Glomerular visceral epithelial cell (primary cell): Measurements from ENCODE around the gene SPATA33.
"Not testable (repeated sequence)": the region's sequence is repeated elsewhere in the genome, so short reads cannot be mapped to it uniquely, and the experiment has no call there.

Experiments used
- DNase-seq: peaks from one replicate; pipeline ENCODE4 v3.0.0-alpha.2; 2016; ENCODE audit errors: extremely low spot score

Gene SPATA33

GRCh38 chr16:89693931-89694783 lies 36.5 kb downstream of the SPATA33 start:
- DNase-seq = no peak

DNA sequence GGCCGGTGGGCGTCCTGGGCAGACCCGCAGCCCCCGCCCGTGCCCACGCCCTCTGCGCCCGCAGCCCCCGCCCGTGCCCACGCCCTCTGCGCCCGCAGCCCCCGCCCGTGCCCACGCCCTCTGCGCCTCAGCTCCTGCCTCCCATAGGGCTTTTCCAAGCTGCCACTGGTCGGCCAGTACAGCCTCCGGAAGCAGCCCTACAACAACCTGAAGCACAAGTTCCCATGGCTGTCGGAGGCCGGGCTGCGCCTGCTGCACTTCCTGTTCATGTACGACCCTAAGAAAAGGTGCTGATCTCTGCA lies 37.1 kb downstream of the SPATA33 start:
- not testable (repeated sequence) for DNase-seq

GRCh38 chr16:89695086-89695874 lies 37.6 kb downstream of the SPATA33 start:
- no peak for DNase-seq

- DNase-seq = no peak
These were observed 38.4 kb downstream of the SPATA33 start for GRCh38 chr16:89695875-89696669.

DNA sequence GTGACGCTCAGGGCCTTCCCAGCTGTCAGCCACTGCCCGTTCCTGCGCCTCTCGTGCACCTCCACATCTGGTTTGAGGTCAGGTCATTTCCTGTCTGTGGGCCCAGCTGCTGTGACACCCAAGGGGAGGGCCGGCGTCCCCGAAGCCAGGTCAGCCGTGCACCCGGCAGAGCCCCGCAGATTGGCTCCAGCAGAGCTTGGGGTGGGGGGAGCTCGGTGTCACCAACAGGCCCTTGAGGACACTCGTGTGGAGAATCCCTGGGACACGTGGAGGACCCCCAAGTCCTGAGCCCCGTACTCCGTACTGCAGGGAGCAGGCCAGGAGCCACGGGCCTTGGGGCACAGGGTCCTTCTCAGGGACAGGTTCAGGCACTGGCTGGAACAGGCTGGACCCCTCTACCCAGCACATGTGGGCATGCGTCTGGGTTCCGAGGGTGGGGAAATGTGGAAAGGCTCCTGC lies 39.1 kb downstream of the SPATA33 start:
- no peak for DNase-seq

DNA sequence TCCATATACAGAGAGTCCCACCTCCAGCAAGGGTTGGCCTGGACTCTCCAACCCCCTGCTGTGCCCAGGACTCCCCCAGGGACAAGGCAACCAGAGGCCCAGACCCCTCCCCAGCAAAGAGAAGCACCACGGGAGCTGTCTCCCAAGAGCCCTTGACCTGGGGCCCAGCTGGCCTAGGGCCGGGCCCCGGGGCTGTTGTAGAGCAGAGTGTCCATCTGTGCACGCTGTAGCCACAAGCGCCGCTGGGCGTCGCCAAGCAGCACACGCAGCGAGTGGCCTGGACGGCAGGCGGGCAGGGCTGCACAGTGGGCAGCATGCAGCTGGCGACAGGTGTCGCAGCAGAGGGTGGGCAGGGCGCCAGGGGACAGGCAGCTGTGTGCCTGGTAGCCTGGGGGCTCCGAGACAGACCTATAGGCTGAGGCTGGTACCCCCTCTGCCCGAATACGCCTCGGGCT lies 39.6 kb downstream of the SPATA33 start:
- DNase-seq = no peak

GRCh38 chr16:89697616-89698331 lies 40.1 kb downstream of the SPATA33 start:
- DNase-seq = no peak

DNA sequence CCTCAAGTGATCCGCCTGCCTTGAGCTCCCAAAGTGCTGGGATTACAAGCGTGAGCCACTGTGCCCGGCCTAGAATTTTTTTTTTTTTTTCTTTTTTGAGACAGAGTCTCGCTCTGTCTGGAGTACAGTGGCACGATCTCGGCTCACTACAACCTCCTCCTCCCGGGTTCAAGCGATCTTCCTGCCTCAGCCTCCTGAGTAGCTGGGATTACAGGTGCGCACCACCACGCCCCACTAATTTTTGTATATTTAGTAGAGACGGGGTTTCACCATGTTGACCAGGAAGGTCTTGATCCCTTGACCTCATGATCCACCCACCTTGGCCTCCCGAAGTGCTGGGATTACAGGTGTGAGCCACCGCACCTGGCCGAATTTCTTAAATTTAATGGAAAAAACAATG lies 41.1 kb downstream of the SPATA33 start:
- not testable (repeated sequence) for DNase-seq

DNA sequence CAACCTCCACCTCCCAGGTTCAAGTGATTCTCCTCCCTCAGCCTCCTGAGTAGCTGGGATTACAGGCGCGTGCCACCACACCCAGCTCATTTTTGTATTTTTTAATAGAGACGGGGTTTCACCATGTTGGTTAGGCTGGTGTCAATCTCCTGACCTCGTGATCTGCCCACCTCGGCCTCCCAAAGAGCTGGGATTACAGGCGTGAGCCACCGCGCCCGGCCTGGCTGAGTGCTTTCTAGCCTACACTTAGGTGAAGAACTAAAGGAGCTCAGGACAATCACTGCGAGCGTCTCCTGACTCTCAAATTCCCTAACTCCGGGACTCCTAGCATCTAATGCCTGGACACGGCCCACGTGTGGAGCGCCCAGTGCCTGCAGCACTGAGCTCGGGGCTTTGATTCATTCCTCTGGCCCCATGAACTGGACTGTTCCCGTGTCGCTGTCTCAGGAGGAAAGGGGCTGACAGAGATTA lies 42.0 kb downstream of the SPATA33 start:
- DNase-seq = not testable (repeated sequence)

- peak; percentile 98 for DNase-seq
These were observed 42.5 kb downstream of the SPATA33 start for GRCh38 chr16:89700100-89700648.

DNA sequence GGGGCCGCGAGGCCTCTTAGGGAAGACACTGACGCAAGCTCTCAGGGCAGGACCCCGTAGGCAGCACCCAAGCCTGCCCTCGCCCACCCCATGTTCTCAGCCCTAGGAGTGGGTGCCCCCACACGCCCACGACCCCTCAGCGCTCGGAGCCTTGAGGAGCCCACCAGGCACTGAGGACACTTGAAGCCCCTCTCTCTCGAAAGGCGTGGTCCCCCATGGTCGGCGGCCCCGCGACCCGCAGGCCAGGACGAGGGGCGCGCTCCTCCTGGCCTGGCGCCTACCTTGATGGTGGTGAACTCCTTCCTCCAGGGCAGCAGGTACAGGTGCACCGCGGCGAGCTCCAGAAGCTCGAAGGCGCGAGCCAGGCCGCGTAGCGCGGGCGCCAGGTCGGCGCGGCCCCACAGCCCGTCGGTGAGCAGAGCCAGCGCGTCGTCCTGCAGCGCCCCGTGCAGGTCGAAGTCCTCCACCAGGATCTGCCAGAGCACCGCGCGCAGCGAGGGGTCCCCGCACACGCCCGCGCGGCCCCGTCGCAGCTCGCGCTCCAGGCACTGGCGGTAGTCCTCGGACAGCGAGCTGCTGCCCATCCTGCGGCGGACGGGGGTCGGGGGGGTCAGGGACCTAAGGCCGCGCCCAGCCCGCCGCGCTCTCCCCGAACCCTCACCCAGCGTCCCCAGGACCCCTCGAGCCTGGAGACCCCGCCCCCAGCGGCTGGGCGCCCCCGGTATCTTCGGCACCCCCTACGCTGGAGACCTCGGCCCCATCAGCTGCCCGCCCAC lies 43.2 kb downstream of the SPATA33 start:
- peak; percentile 50 for DNase-seq

GRCh38 chr16:89701425-89702406 lies 44.1 kb downstream of the SPATA33 start, which contains the start of gene SPATA2L:
TSS of gene SPATA2L (minus strand) at chr16:89701705. CDS start at chr16:89701232, 473 bp downstream.
- peak; percentile 94 for DNase-seq

- no peak for DNase-seq
These were observed 46.6 kb downstream of the SPATA33 start for GRCh38 chr16:89704281-89704680.

DNA sequence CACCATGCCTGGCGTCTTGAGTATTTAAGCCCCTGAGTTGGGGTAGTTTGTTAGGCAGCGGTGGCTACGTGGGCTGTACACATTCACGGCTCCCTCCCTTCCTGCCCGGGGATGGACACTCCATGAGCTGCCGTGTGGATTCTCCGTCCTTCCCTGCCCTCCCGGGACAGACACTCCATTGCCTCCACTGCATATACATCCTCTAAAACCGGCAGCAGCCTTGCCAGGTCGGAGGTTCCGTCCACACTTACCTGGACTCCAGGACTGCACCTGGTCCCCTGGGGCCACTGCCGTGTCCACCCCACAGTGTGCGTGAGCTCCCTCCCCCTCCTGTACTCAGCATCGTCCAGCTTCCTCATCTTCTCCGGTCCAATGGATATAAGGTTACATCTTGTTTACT lies 47.4 kb downstream of the SPATA33 start:
- no peak for DNase-seq

DNA sequence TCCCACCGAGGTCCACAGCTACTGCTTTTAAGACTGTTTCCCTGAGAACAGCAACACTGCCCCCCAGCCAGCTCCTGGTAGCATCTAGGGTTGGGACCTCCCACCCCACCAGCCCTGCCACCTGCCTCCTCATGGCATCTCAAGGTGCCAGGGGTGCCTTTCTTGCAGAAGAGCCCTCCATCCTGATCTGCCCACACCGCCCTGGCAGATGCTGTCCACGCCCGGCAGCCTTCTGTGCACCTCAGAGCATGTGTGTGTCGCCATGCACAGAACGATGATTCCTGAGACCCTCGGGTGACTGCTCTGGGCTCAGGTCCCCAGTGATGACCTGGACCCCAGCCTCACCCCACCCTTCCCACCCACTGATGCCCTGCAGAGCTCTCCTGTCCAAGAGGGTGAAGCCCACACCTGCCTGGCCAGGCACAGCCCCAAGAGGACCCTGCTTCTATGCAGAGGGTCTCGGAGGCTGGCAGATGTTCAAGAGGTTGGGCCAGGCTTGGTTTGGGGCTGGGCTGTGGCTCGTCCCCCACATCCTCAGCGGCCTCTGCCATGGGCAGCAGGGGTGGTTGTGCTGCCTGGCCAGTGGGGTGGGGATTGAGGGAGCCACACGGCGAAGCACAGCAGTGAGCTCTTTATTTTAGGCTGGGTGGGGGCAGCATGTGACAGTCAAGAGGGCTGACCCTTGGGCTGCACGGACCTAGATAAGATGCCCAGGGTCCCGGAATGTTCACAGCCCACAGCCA lies 49.1 kb downstream of the SPATA33 start:
- DNase-seq = no peak

GRCh38 chr16:89707695-89708094 lies 50.1 kb downstream of the SPATA33 start:
- no peak for DNase-seq

DNA sequence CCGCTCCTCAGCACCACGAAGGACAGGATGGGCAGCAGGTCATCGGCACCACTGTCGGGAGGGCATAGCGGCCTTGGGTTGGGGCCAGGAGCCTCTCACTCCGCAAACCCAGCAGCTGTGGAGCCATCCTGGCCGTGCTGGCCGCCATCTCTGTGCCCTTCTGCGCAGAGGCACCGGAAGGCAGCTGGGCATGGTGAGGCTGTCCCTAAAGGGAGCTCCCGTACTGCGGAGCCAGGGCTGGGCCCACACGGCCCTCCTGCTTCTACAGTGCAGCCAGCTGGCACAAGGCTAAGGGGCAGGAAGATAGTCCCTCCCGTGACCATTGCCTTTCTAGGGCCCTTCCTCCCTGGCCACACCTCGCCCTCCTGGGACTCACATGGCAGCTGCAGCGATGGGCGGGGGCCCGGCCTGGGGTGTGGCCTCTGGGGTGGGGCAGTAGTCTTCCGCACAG lies 50.9 kb downstream of the SPATA33 start:
- no peak for DNase-seq

GRCh38 chr16:89709166-89709565 lies 51.5 kb downstream of the SPATA33 start:
- DNase-seq = no peak
